ENCODE data around the gene RPS6KA6.

RPS6KA6 gene

DNA sequence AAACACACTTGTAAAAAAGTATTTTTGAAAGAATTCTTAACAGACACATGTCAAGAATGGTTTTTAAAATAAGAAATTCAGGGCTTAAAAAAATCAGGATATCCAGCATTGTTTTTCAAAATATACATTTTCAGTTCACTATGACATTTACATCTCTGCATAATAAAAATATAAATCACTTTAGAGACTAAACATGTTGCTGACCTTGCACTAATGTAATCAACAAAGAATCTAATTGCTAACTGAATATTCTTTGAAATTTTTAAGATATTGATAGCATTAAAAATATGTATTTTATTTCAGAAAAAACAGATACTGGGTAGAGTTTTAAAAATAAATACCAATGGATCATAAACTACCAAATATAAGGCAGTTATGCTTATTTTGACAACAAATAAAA, 26.4 kb downstream of the RPS6KA6 start:
- DNase-seq, result no peak

- no peak for DNase-seq
Measured at GRCh38 chrX:84160736-84161135, 27.3 kb downstream of the RPS6KA6 start.

DNA sequence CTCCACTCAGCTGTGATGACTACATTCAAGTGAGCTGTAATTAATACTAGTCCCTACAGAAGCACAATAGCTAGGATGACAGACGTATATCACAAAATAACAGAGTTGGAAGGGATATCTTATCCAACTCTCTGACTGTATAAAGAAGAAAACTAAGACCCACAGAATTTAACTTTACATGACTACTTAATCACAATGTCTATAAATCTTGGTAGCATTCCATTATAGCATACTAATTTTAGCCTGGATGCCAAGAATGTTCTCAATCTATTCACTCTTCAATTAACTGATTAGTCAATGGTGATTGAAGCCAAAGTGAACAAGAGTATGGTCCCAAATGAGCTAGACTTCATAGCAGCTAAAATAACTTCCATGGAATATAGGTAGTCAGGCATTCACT, 31.2 kb downstream of the RPS6KA6 start:
- DNase-seq, result peak in 1 of 3 experiments; percentile 28

DNA sequence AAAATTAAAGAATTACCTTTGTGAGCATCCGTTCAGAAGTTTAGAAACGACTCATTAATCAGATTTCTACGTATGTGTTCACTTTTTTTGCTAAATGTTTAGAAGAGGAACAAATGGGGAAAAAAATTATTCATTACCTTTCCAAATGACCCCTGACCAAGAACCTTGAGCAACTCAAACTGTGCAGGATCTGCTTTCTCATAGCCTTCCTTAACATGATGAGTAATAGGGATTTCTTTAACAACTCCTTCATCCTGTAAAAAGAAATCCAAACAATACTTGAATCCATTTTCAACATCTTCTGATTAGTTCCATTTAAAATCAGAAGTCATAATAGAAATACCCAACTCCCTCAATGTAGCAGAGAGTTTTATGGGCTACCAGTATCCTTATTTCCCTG, 32.1 kb downstream of the RPS6KA6 start:
- no peak for DNase-seq

DNA sequence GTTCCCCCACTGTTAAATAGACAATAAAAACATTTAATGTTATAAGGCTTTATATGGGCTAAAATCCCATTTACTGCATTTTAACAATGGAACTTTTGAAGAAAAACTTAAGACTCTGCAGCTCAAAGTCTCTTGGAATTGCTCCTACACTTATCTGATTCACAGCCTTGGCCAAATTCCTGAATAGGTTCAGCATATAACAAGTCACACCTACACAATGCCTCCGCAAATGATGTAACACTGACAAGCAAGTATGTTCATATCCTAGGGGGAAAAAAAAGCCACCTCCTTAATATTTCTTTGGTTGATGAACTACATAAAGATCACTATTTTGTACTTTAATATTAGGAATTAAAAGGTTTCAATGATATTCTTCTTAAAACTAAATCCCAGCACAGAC, 34.5 kb downstream of the RPS6KA6 start:
- no peak for DNase-seq

DNA sequence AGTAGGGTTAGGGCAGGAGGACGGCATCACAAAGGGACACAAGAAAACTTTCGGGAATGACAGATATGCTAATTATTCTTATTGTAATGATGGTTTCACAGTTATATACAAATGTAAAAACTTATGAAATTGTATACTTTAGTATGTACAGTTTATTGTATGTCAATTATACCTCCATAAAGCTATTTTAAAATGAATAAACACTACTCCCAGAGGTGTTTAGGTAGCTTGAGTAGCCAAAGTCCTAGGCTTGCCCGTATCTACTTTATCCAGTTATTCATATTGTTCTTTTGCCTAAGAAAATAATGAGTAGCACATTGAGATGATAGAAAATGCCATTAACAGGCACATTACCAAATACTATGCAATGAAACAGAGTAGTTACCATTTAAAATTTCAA, 43.0 kb downstream of the RPS6KA6 start:
- no peak for DNase-seq

DNA sequence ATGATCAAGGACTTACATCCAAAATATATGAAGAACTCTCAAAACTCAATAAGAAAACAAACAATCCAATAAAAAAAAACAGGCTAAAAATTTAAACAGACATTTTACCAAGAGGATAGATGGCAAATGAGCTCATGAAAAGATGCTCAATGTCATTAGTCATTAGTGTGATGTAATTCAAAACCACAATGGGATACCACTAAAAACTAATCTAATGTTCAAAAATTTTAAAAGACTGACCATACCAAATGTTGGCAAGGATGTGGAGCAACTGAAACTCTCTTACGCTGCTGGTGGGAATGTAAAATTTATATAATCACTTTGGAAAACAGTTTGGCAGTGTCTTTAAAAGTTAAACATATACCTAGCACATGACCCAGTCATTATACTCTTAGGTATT, 43.7 kb downstream of the RPS6KA6 start:
- no peak for DNase-seq

GRCh38 chrX:84133023-84133422, 55.0 kb downstream of the RPS6KA6 start:
- DNase-seq, result no peak

- DNase-seq, result no peak
Measured at GRCh38 chrX:84123585-84123984, 64.4 kb downstream of the RPS6KA6 start.

DNA sequence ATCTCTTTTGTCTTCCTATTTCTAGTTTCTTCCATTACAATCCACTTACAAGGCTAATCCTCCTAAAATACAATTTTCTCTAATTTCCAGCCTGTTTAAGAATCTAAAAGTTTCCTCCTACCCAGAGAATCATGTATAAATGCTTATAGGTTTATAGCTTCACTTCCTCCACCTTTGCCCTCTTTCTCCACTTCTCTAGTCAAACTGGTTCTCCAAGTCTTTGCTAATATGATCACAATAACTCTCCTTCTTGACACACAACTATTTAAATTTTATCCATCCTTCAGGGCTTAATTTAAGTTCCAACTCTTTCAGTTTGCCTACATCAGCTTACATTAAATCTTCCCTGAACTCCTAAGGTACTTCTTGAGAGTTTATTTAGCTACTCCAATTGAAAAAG, 69.2 kb downstream of the RPS6KA6 start:
- DNase-seq, result no peak

DNA sequence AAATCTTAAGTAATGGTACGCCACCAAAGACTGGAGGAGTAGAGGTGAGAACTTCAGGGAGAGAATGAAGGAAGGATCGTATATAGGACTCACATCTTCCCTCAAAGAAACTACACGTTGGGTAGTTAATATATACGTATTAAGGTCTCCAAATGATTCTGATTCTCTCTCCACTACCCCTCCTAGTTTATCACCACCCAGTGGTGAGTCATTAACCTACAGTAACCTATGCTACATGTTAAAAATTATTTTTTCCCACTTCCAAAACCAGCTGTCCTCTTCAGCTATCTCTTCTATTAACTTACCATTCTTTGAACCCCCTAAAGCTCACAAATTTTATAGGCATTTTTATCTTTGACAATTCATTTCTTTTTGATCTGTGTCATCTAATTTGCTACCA, 69.7 kb downstream of the RPS6KA6 start:
- DNase-seq, result no peak

GRCh38 chrX:84108584-84108983, 79.4 kb downstream of the RPS6KA6 start:
- DNase-seq, result no peak

DNA sequence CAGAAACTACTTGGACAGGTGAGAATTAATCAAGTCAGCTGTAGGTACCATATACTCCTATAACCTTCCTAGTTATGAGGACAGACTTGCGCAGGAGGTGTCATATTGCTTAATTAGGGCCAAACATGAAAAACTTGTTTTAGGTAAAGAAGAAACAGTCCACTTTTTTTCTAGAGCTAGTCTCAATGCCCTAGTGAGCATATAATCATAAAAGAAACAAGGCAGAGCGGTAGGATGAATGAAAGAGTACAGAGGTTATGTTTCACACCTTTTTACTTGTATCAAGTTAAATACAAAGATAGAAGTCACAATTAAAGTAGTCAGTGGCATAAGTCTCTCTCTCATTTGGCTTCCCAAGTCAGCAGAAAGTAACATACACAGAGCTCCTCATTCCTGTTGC, 88.9 kb downstream of the RPS6KA6 start:
- no peak for DNase-seq

DNA sequence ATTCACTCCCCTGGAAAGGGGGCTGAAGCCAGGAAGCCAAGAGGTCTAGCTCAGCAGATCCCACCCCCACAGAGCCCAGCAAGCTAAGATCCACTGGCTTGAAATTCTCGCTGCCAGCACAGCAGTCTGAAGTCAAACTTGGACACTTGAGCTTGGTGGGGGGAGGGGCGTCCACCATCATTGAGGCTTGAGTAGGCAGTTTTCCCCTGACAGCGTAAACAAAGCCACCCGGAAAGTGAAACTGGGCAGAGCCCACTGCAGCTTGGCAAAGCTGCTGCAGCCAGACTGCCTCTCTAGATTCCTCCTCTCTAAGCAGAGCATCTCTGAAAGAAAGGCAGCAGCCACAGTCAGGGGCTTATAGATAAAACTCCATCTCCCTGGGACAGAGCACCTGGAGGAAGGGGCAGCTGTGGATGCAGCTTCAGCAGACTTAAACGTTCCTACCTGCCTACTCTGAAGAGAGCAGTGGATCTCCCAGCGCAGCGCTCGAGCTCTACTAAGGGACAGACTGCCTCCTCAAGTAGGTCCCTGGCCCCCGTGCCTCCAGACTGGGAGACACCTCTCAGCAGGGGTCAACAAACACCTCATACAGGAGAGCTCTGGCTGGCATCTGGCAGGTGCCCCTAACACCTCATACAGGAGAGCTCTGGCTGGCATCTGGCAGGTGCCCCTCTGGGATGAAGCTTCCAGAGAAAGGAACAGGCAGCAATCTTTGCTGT, 108.4 kb downstream of the RPS6KA6 start:
- DNase-seq, result peak in 2 of 3 experiments; percentile 42 to 75

DNA sequence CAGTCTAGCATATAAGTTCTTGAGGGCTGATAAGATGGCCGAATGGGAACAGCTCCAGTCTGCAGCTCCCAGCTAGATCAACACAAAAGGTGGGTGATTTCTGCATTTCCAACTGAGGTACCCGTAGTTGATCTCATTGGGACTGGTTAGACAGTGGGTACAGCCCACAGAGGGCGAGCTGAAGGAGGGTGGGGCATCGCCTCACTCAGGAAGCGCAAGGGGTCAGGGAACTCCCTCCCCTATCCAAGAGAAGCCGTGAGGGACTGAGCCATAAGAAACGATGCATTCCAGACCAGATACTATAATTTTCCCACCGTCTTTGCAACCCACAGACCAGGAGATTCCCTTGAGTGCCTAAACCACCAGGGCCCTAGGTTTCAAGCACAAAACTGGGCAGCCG, 109.0 kb downstream of the RPS6KA6 start:
- peak in 1 of 3 experiments; percentile 49 for DNase-seq

- DNase-seq, result peak in 1 of 3 experiments; percentile 33
Measured at GRCh38 chrX:84064814-84065213, 123.2 kb downstream of the RPS6KA6 start.

DNA sequence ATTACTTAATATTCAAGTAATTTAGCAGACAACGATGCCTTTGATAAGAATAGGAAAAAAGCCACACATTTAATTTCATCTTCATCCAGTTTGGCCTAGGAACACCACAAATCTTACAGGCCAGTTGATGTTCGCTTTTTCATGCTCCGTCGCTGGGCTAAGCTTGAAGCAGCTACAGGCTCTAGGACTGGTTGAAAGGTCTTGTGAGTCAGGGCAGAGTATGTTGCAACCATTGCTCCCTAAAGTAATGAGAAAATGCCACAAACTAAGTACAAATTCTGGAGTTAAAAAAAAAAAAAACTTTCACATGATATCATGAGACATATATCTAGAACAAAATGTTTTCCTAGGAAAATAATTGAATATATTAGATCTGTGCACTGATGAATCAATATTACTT, 123.8 kb downstream of the RPS6KA6 start:
- DNase-seq, result no peak

GRCh38 chrX:84047339-84047738, 140.7 kb downstream of the RPS6KA6 start:
- peak in 2 of 3 experiments; percentile 13 to 54 for DNase-seq

DNA sequence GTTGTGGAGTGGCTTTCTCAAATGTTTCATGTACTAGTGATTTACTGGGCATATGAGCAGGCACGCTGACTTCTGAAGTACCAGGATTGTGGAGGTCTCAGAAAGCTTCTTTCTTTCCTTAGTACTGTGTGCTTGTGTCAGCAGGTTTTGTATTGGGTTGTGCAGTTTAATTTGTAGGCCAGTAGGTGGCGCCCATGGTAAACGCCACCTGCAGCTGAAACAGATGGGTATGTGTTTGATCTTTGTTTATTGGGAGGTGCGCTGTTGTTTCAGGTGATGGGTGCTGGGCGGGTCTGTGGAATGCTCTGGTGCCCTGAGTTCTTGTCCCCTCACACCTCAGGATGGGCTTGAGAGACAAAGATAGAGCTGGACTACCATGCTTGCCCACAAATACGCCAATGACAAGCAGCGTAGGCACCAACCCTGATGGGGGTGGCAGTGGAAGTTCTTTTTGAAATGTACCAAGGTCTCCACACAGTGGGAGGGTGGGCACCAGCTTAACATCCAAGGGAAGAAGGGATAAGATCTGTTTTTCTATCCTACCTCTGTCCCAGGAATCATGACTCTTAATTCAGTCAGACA, 141.5 kb downstream of the RPS6KA6 start:
- DNase-seq, result peak in 2 of 3 experiments; percentile 38 to 71

DNA sequence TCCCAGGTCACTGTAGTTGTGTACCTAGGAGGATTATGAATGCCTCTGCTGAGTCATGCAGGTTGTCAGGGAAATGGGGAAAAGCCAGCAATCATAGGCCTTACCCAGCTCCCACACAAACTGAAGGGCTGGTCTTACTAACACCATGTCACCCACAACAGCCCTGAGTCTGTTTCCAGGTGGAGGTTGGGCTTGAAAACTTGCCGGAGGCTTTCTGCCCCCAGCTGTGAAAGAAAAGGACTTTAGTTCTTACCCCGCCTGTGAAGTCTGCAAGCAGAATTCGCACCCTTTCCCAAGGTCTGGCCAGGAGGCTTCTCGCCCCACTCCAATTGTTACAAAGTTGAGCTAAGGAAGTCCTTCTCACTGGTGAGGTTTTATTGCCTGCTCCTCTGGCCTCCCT, 143.9 kb downstream of the RPS6KA6 start:
- DNase-seq, result no peak
